D721Med (cell line): ENCODE data around the gene TMEM269.

ENCODE experiments used
- DNase-seq: peaks from one replicate; pipeline ENCODE4 v3.0.0; 2011; ENCODE audit warnings: low spot score; ENCODE audit not compliant: insufficient read length
- FAIRE-seq: peaks from 2 replicates; lab custom pipeline; 2011; peaks lifted over from hg19 to GRCh38; lab: Jason Lieb, UNC
- TF ChIP-seq, protein P1 (sequence below): IDR thresholded peaks from 2 replicates; pipeline ENCODE4 v1.5.1; 2012; ENCODE audit warnings: mild to moderate bottlenecking, control low read depth; ENCODE audit not compliant: insufficient read depth; ENCODE audit errors: missing control alignments

Gene TMEM269

DNA sequence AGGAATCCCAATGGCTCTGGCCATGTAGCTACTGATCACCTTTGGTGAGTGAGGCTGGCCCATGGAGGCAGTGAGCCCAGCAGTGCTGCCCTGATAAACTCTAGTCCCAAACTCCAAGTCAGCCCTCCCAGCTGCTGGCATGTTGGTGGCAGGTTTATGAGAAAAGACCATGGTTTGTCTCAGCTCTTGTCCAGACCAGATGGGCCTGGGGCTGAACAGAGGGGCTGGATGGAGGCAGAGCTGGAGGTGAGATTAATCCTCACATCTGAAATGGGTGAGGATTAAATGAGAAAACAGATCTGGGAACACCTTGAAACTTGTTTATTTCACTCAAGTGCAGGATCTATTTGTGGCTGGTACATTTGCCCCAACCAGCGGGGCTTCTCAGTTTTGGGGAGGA lies 3.2 kb downstream of the TMEM269 start:
- TF ChIP-seq, protein P1, sequence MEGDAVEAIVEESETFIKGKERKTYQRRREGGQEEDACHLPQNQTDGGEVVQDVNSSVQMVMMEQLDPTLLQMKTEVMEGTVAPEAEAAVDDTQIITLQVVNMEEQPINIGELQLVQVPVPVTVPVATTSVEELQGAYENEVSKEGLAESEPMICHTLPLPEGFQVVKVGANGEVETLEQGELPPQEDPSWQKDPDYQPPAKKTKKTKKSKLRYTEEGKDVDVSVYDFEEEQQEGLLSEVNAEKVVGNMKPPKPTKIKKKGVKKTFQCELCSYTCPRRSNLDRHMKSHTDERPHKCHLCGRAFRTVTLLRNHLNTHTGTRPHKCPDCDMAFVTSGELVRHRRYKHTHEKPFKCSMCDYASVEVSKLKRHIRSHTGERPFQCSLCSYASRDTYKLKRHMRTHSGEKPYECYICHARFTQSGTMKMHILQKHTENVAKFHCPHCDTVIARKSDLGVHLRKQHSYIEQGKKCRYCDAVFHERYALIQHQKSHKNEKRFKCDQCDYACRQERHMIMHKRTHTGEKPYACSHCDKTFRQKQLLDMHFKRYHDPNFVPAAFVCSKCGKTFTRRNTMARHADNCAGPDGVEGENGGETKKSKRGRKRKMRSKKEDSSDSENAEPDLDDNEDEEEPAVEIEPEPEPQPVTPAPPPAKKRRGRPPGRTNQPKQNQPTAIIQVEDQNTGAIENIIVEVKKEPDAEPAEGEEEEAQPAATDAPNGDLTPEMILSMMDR = no peak
- FAIRE-seq (no peak), DNase-seq (no peak)

DNA sequence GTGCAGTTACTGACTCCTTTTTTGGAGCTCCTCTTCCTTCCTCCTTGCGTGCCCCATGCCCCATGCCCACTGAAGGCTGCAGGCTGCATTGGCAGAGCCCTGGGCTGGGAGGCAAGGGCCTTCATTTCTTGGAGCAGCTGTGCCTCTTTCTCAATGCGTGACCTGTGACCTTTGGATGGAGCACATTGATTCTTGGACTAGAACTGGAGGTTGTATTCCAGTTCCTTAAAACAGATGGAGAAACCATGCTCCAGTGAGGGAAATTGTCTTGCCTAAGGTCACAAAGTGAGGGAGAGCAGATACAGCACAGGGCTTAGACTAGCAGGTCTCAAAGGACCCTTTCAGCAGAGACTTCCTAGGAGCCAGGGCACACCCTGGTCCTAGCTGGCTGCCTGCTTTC lies 9.0 kb downstream of the TMEM269 start:
- FAIRE-seq = no peak
- TF ChIP-seq, protein P1 = no peak
- DNase-seq = no peak

DNA sequence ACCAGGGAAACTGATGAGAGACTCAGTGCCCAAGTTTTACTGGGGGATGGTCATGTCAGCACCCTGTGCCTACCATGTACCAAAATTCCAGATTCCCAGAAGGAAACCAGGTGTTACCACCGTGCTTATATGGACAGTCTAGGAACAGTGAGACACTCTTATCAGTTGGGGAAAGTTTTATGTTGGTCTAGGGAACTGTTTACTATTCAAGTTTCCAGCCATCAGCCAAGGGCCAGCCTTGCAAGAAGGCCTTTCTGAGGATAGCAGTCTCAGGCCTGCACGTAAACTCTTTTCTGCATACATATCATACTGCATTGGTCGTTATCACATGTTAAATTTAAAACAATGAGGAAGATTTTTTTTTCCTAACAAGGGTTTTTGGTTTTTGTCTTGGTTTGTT lies 12.6 kb downstream of the TMEM269 start:
- no peak for FAIRE-seq

DNA sequence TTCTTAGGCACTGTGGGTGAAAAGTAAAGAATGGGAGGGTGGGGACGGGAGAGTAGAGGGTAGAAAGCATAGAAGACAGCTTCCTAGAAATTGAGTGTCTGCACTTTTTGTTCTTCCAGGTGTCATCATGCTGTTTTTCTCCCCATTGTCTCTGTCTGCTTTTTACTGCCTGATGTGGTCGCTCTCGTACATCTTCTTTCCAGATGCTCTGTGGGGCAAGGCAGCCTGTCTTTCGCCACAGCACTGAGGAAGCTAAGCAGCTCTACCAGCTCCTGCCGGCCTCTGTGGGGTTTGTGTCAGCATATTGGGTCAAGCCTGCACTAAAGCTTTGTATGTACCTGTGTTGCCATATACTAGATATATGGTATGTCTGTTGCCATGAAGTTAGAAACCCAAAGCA lies 13.2 kb downstream of the TMEM269 start:
- no peak for DNase-seq
- no peak for FAIRE-seq
- TF ChIP-seq, protein P1 = no peak

More for the DNA sequence above, 12.6 kb downstream of the TMEM269 start:
- TF ChIP-seq, protein P1 = no peak
- no peak for DNase-seq

DNA sequence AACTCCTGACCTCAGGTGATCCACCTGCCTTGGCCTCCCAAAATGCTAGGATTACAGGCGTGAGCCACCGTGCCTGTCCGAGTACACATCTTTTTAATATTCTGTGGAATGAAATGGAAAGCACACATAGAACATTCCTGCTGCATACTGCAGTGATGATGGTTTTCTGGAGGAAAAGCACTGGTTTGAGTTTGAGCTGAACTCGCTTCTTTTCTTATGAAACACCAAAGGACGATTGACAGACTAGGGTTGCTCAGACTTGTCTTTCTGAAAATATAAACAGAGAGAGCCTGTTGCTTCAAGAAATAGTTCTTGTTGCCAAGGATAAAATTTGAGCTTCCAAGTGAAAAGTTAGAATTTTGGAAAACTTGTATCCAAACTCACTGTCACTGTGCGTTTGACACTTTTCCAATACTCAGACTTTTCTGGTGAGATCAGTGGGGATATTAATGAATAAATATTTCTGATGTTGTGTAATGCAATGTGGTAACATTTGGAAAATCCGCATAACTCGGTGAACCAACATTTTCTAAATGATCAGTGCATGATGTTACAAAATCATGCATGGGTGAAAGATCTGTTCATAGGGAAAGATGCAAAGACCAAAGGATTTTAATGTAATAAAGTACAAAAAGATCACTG lies 17.2 kb downstream of the TMEM269 start:
- no peak for DNase-seq
- TF ChIP-seq, protein P1 = no peak
- FAIRE-seq = no peak

DNA sequence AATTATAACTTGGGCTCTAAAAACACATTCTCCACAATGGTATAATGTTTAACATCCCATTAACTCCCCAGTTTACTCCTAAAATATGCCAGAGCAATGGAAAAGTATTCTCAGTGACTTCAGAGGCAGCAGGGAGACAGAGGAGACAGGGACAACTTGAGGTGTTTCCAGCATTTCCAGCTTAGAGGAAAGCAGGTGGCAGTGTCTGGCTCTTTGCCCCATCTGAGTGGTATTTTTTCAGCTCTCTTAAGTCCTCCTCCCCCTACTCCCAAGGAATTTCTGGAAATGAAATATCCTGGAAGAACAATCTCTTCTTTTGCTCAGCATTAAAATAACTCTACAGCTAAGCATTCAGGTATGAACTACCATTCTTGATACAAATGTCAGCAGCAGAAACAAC lies 21.4 kb downstream of the TMEM269 start:
- FAIRE-seq (no peak), DNase-seq (no peak)
- TF ChIP-seq, protein P1 = no peak

DNA sequence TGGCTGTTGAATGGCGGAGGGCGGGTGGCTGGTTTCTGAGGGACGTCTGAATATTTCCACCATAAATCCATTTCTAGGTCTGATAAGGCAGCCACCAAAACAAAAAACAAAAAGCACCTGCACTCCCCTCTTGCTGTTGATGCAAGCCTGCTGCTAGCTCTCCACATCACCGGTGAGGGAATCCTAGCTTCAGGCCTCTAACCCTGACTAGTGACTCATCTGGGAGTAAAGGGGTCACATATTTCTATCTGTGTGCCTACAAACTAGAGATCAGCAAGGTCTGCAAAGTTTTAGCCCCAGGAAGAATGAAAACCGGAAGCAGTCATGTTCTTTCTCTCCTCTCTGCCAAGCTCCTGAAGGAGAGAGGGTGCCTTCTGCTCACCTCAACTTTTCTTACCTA lies 21.8 kb downstream of the TMEM269 start:
- no peak for FAIRE-seq

More for the DNA sequence above, 21.8 kb downstream of the TMEM269 start:
- TF ChIP-seq, protein P1 = no peak
- no peak for DNase-seq
